ENCODE results near the gene FBXW8.

- no peak for TF ChIP-seq CTCF (conservative IDR thresholded peaks at IDR 0.05 in 1 of 2, IDR thresholded peaks at IDR 0.05 in 1 of 2; ENCODE audit: extremely low read depth in 1 of 2, insufficient read depth in 1 of 2, low read depth in 1 of 2, low read length in 2 of 2)
- no peak for TF ChIP-seq EZH2 (IDR thresholded peaks at IDR 0.05; ENCODE audit: borderline replicate concordance, low read length)
These were observed 26.9 kb downstream of the FBXW8 start for GRCh38 chr12:116937640-116938039.

Measured in mammary epithelial cell (primary cell).